ENCODE data around the gene CXCR5. TPM values are rescaled to one million over a fixed set of nuclear protein-coding genes. Genes with fewer than 3 reads are reported as not detected.

CXCR5 gene
- total RNA-seq, 1 donor from 2014 or later: 6.4 TPM

GRCh38 chr11:118915941-118916841 is 32.5 kb downstream of the CXCR5 start:
- no peaks in the 10 kb centered on the region for H3K9me3 Mint-ChIP-seq
- peaks cover 90% of the 10 kb centered on the region for H3K4me1 Mint-ChIP-seq
- H3K27me3 Mint-ChIP-seq: no peaks in the 10 kb centered on the region
- H3K36me3 Mint-ChIP-seq (ENCODE audit: low read depth): peaks cover 12% of the 10 kb centered on the region
- DNase-seq: peak; percentile 57
- peak overlapping the region; percentile 97 for H3K27ac Mint-ChIP-seq
- intact Hi-C loops (cut with micrococcal nuclease): loop anchor here (1.0 kb wide), 1 partner anchor 7 kb away; no protein-coding TSS in a partner anchor
- peak overlapping the region; percentile 90 for H3K4me3 Mint-ChIP-seq

- peak overlapping the region; percentile 97 for H3K27ac Mint-ChIP-seq
- H3K36me3 Mint-ChIP-seq (ENCODE audit: low read depth): peaks cover 14% of the 10 kb centered on the region
- H3K4me1 Mint-ChIP-seq: peaks cover 87% of the 10 kb centered on the region
- H3K27me3 Mint-ChIP-seq: no peaks in the 10 kb centered on the region
- peak overlapping the region; percentile 90 for H3K4me3 Mint-ChIP-seq
- no peaks in the 10 kb centered on the region for H3K9me3 Mint-ChIP-seq
- DNase-seq: no peak
- intact Hi-C loops (cut with micrococcal nuclease): loop anchor here (1.0 kb wide), 1 partner anchor 11 kb away; no protein-coding TSS in a partner anchor
Observed at GRCh38 chr11:118916842-118917388, 33.2 kb downstream of the CXCR5 start.

- peak overlapping the region; percentile 90 for H3K4me3 Mint-ChIP-seq
Observed at GRCh38 chr11:118917481-118918127, 33.9 kb downstream of the CXCR5 start.

GRCh38 chr11:118918128-118918685 is 34.5 kb downstream of the CXCR5 start:
- H3K4me3 Mint-ChIP-seq: peak overlapping the region; percentile 90
- peak overlapping the region; percentile 97 for H3K27ac Mint-ChIP-seq
- peak; percentile 79 for DNase-seq
- H3K27me3 Mint-ChIP-seq: no peaks in the 10 kb centered on the region
- peaks cover 14% of the 10 kb centered on the region for H3K36me3 Mint-ChIP-seq (ENCODE audit: low read depth)
- no peaks in the 10 kb centered on the region for H3K9me3 Mint-ChIP-seq
- intact Hi-C loops (cut with micrococcal nuclease): no loop called here
- peaks cover 82% of the 10 kb centered on the region for H3K4me1 Mint-ChIP-seq

More at GRCh38 chr11:118917481-118918127, 33.9 kb downstream of the CXCR5 start:
- Mint-ChIP-seq H3K27ac (peak overlapping the region; percentile 97), H3K4me1 (peaks cover 82% of the 10 kb centered on the region), H3K27me3 (no peaks in the 10 kb centered on the region), H3K9me3 (no peaks in the 10 kb centered on the region), H3K36me3 (ENCODE audit: low read depth) (peaks cover 14% of the 10 kb centered on the region)
- intact Hi-C loops (cut with micrococcal nuclease): loop anchor here (1.0 kb wide), 1 partner anchor 11 kb away; no protein-coding TSS in a partner anchor
- DNase-seq: peak; percentile 86

GRCh38 chr11:118918686-118919280 is 35.1 kb downstream of the CXCR5 start:
- H3K9me3 Mint-ChIP-seq: no peaks in the 10 kb centered on the region
- H3K4me3 Mint-ChIP-seq: peak overlapping the region; percentile 90
- H3K36me3 Mint-ChIP-seq (ENCODE audit: low read depth): peaks cover 16% of the 10 kb centered on the region

GRCh38 chr11:118921121-118921928 is 37.6 kb downstream of the CXCR5 start:
- Mint-ChIP-seq H3K9me3 (no peaks in the 10 kb centered on the region), H3K27me3 (no peaks in the 10 kb centered on the region), H3K36me3 (ENCODE audit: low read depth) (peaks cover 10% of the 10 kb centered on the region), H3K4me1 (peaks cover 72% of the 10 kb centered on the region), H3K27ac (peak overlapping the region; percentile 85), H3K4me3 (peak overlapping the region; percentile 91)
- DNase-seq: peak; percentile 63
- intact Hi-C loops (cut with micrococcal nuclease): no loop called here

More at GRCh38 chr11:118918686-118919280, 35.1 kb downstream of the CXCR5 start:
- H3K4me1 Mint-ChIP-seq: peaks cover 85% of the 10 kb centered on the region
- H3K27ac Mint-ChIP-seq: peak overlapping the region; percentile 97
- DNase-seq: peak; percentile 70
- H3K27me3 Mint-ChIP-seq: no peaks in the 10 kb centered on the region
- intact Hi-C loops (cut with micrococcal nuclease): no loop called here

- H3K4me1 Mint-ChIP-seq: peaks cover 72% of the 10 kb centered on the region
- H3K9me3 Mint-ChIP-seq: no peaks in the 10 kb centered on the region
Observed at GRCh38 chr11:118921929-118922744, 38.4 kb downstream of the CXCR5 start.

GRCh38 chr11:118922745-118923627 is 39.3 kb downstream of the CXCR5 start:
- H3K4me3 Mint-ChIP-seq: peak overlapping the region; percentile 91
- intact Hi-C loops (cut with micrococcal nuclease): loop anchor here (1.0 kb wide), 1 partner anchor 8 kb away; no protein-coding TSS in a partner anchor
- no peaks in the 10 kb centered on the region for H3K27me3 Mint-ChIP-seq
- peaks cover 70% of the 10 kb centered on the region for H3K4me1 Mint-ChIP-seq
- peak overlapping the region; percentile 73 for H3K27ac Mint-ChIP-seq
- no peaks in the 10 kb centered on the region for H3K9me3 Mint-ChIP-seq
- DNase-seq: peak; percentile 60
- H3K36me3 Mint-ChIP-seq (ENCODE audit: low read depth): peaks cover 7% of the 10 kb centered on the region

More at GRCh38 chr11:118921929-118922744, 38.4 kb downstream of the CXCR5 start:
- Mint-ChIP-seq H3K4me3 (peak overlapping the region; percentile 91), H3K36me3 (ENCODE audit: low read depth) (peaks cover 10% of the 10 kb centered on the region), H3K27me3 (no peaks in the 10 kb centered on the region), H3K27ac (no peak overlapping the region)
- intact Hi-C loops (cut with micrococcal nuclease): no loop called here
- DNase-seq: peak; percentile 65

- peak overlapping the region; percentile 73 for H3K27ac Mint-ChIP-seq
- peak overlapping the region; percentile 91 for H3K4me3 Mint-ChIP-seq
- peaks cover 70% of the 10 kb centered on the region for H3K4me1 Mint-ChIP-seq
- no peaks in the 10 kb centered on the region for H3K9me3 Mint-ChIP-seq
- intact Hi-C loops (cut with micrococcal nuclease): loop anchor here (1.0 kb wide), 1 partner anchor 9 kb away; no protein-coding TSS in a partner anchor
- peak; percentile 74 for DNase-seq
- H3K36me3 Mint-ChIP-seq (ENCODE audit: low read depth): peaks cover 7% of the 10 kb centered on the region
- H3K27me3 Mint-ChIP-seq: no peaks in the 10 kb centered on the region
Observed at GRCh38 chr11:118923721-118924587, 40.3 kb downstream of the CXCR5 start.
